GM21786 (cell line): ENCODE data around the gene VSNL1.
"Not testable (repeated sequence)": the region's sequence is repeated elsewhere in the genome, so short reads cannot be mapped to it uniquely, and the experiment has no call there.

Source experiments
- ATAC-seq: cut with Tn5 transposase; IDR thresholded peaks from one replicate; pipeline ENCODE4 v1.9.1; 2021; ENCODE audit not compliant: unreplicated experiment

Gene VSNL1

DNA sequence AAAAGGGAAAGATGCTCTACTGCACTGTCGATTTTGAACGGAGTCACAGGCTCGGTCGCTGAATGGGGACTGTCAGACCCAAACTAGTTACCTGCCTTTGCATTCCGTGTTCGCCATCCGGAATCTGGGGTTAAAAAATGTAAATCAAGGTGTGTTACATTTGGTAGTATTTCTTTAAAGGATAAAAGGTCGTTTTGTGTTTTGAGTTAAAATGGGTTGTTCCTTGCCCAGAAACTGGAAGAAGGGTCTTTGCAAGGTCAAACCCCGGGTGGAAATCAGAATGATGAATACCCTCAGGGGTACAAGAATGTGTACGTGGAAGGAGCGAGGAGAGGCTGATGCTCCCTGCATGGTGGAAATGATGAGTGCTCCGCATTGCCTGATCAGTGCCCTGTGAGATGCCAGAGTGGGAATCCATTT, 1.0 kb downstream of the VSNL1 start:
- no peak for ATAC-seq

DNA sequence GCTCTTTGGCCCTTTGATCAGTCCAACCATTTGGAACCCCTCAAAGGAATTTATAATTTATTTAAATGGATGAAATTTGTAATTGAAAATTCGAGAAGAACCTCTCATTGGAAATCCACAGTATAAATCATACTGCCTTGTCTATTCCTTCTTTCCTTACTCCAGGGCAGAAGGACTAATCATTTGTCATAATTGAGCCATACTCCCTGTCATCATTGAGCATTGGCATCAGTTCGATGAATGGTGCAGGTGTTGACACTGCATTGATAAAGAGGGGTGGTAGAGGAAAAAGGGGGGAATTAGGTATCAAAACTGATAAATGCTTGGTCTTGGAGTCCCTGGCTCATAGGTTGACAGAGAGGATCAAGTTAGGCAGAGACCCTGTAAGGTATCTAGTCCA, 2.0 kb downstream of the VSNL1 start:
- no peak for ATAC-seq

GRCh38 chr2:17543131-17543660, 2.7 kb downstream of the VSNL1 start:
- ATAC-seq, result no peak

DNA sequence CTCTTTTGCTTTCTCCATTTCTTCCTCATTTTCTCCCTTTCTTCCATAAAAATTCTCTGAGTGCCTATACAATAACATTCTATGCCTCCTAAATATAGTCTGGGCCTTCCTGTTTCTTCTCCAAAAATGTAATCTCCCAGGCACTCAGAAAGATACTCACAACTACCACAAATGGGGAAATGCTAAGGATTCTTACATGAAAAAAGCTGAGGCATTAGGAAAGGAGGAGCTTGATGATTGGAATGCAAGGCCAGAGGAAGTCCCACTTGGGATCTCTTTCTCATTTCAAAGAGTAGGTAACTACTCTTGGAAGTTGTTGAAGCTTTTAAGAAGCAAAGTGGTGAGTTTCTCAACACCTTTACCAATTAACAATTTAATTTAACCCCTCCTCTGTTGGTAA, 3.4 kb downstream of the VSNL1 start:
- ATAC-seq, result no peak

DNA sequence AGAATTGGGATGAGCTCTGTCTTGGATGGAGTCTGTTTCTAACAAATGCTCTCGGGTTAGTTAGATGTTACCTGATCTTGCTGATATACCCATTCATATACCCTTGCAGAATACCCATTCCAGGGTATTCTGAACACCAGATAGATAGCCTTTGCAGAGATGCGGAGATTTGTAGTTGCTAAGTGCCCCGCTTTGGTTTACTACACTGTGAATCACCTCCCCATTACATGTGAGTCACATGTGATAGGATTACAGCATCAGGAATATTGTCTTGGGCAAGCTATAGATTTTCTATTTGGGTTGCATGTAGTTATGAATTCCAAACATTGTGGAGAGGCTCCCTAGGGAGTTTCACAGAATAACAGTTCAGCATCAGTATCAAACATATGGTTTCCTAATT, 3.8 kb downstream of the VSNL1 start:
- ATAC-seq, result no peak

GRCh38 chr2:17545680-17546613, 5.5 kb downstream of the VSNL1 start:
- ATAC-seq, result no peak

GRCh38 chr2:17547237-17547636, 6.7 kb downstream of the VSNL1 start:
- ATAC-seq, result no peak

DNA sequence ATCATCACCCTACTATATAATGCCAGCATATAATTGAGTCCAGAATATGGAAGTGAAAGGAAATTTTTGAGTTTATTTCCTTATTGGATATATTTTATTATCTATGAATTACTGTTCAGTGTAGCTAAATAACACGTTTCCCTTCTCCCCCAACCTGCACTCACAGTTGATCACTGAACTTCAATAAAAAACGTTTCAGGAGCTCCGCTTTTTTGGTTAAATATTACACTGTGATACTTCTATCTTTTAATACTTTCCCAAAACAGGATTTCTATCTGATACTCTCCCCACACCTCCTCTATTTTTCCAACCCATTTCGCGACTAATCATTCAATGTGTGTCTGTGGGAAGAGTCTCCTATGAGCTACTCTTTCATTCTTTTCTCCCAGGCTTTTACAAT, 7.2 kb downstream of the VSNL1 start:
- ATAC-seq, result no peak

DNA sequence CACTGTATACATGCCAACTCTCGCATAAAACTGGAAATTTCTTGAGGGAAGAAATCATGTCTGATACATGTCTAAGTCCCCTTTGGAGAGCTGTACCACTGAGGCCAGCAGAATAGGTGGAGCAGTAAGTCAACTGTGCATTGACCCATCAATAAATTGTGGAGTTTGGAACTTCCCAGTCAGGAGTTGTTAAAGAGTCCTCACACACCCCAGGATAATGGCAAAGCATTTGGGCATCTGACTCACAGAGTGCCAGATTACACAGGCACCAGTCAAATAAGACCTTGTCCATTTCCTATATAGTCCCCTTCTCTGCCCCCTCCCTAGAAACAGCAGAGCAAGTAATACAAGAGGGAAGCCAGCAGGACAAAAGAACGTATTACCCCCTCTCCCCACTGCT, 10.4 kb downstream of the VSNL1 start:
- ATAC-seq, result no peak

DNA sequence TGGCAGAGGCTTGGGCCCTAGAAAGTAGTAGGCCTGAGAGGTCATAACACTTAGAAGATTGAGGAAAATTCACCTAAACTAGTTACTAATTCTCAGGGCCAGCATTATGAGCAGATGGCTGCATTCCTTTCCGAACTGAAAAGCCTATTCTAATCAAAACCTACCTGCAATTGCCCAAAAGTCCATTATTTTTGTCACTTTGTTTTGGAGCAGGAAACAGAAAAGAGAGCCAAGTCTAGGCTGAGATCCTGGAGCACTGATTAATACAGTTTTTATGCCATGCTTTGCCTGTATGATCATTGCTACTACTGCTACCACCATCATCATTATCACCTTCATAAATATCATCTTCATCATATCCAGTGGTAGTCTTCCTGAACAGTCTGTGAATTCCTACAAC, 14.7 kb downstream of the VSNL1 start:
- ATAC-seq, result no peak

- no peak for ATAC-seq
Observed at GRCh38 chr2:17557596-17557995, 17.1 kb downstream of the VSNL1 start.

- ATAC-seq, result no peak
Observed at GRCh38 chr2:17558053-17558452, 17.6 kb downstream of the VSNL1 start.

DNA sequence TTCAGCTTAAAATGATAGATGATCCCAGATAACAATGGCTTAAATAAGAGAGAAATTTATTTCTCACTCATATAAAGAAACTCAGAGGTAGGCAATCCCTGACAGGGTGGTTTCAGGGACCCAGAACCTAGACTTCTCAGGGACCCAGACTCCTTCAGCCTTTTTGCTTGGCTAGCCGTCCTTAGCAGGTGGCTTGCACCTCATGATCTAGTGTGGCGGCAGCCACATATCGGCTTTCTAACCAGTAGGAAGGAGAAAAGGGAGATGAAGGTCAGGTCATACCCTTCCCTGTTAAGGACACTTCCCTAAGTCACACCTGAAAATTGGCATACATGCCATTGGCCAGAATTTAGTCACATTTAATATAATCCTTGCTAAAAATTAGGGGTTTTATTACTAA, 18.4 kb downstream of the VSNL1 start:
- ATAC-seq, result no peak

DNA sequence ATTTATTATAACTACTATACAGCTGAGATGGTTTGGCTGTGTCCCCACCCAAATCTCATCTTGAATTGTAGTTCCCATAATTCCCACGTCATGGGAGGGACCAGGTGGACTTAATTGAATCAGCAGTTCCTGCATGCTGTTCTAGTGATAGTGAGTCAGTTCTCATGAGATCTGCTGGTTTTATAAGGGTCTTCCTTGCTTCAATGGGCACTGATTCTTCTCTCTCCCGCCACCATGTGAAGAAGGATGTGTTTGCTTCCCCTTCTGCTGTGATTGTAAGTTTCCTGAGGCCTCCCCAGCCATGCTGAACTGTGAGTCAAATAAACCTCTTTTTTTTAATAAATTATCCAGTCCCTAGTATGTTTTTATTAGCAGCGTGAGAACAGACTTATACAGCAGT, 25.2 kb downstream of the VSNL1 start:
- not testable (repeated sequence) for ATAC-seq

DNA sequence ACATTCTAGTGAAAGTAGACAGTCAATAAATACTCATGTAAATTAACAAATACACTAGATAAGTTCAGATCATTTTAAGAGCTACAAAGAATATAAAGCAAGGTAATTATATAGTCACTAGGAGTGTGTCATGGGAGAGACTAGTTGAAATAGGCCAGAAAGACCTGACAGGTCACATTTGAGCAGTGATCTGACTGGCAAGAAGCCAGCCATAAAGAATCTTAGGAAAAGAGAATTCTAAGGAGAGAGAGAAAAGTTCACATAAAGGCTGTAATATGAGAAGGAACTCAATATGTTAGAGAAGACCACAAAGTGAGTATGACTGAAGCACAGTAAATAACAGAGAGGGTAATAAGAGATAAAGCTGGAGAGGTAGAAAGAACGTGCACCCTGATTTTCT, 31.2 kb downstream of the VSNL1 start:
- no peak for ATAC-seq

DNA sequence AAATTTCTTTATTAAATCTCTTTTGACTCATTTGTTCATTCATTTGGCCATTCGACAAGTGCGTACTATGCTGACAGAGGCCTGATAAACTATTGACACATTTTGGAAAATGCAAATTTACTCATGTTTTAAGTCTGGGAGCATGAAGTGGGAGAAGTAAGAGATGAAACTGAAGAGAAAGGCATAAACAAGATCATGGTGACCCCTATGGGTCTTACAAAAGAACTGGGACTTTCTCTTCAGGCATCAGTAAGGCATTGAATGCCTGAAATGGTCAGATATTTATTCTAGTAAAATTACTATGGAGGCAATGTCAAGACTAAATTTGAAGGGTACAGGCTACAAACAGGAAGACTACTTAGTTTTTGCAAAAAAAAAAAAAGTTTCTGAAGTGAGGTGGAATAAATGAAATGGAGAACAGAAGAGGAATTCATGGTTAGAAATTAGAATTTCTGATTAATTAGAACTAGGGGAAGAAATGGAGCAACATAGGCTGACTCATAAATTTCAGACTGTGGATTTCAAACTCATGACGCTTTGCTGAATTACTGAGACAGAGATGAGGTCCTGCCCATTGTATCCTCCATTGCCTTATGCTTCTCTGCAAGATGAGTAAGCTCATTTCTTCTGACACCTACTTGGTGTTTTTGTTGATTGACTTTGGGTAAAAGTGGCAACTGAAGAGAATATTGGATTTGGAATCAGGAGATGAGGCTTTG, 32.7 kb downstream of the VSNL1 start:
- no peak for ATAC-seq

GRCh38 chr2:17573804-17574175, 33.3 kb downstream of the VSNL1 start:
- no peak for ATAC-seq

GRCh38 chr2:17574406-17575073, 34.0 kb downstream of the VSNL1 start:
- ATAC-seq, result no peak

DNA sequence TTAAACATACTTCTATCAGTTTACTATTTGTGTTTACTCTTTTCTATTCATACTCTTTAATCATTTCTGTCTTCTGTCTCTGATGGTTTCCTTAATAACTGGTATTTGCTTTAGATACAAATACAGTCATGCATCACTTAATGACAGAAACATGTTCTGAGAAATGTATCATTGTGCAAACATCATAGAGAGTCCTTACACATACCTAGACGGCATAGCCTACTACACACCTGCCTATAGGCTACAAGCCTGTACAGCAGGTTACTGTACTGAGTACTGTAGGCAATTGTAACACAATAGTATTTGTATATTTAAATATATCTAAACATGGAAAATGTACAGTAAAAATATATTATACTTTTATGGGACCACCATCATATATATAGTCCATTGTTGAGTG, 36.3 kb downstream of the VSNL1 start:
- no peak for ATAC-seq

DNA sequence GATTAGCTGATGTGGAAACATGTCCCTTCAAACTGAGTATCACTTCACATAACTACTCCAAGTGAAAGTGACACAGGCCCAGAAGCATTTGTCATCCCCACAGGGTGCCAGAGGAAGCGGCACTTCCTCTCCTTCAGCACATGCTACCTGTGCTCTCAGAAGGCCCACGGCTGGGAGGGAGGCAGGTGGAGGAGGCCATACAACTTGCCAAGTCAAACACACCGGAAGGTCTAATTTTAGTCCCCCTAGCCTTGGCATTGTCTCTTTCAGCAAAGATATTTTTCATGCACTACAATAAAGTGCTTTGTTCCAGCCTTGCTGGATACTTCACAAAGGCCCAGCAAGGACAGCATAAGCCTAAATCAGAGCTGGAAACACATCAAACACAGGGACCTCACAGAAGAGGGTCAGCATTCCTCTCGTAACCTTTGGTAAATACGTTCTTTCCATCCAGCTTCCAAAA, 38.0 kb downstream of the VSNL1 start:
- ATAC-seq, result peak; percentile 71

GRCh38 chr2:17579605-17580318, 39.3 kb downstream of the VSNL1 start:
- no peak for ATAC-seq
